ENCODE measurements around the gene RAD51B. TPM values are rescaled to one million over a fixed set of nuclear protein-coding genes. Genes with fewer than 3 reads are reported as not detected.

The RAD51B gene
- total RNA-seq, 1 donor from 2014 or later: 25.1 TPM

GRCh38 chr14:68730811-68731425, 911.3 kb downstream of the RAD51B start:
- no peaks in the 10 kb centered on the region for H3K36me3 Mint-ChIP-seq (ENCODE audit: low read depth)
- peak overlapping the region; percentile 34 for H3K27ac Mint-ChIP-seq
- H3K4me3 Mint-ChIP-seq (ENCODE audit: low read depth): no peak overlapping the region
- peaks cover 62% of the 10 kb centered on the region for H3K4me1 Mint-ChIP-seq (ENCODE audit: low read depth)
- intact Hi-C loops (cut with micrococcal nuclease): loop anchor here (5.0 kb wide), 1 partner anchor 499 kb away; no protein-coding TSS in a partner anchor
- DNase-seq (ENCODE audit: low spot score): no peak
- H3K9me3 Mint-ChIP-seq: no peaks in the 10 kb centered on the region
- H3K27me3 Mint-ChIP-seq (ENCODE audit: low read depth): no peaks in the 10 kb centered on the region

- H3K36me3 Mint-ChIP-seq (ENCODE audit: low read depth): no peaks in the 10 kb centered on the region
- peak overlapping the region; percentile 64 for H3K4me3 Mint-ChIP-seq (ENCODE audit: low read depth)
- intact Hi-C loops (cut with micrococcal nuclease): loop anchor here (5.0 kb wide), 1 partner anchor 501 kb away; no protein-coding TSS in a partner anchor
- peaks cover 60% of the 10 kb centered on the region for H3K4me1 Mint-ChIP-seq (ENCODE audit: low read depth)
- H3K27me3 Mint-ChIP-seq (ENCODE audit: low read depth): no peaks in the 10 kb centered on the region
- no peaks in the 10 kb centered on the region for H3K9me3 Mint-ChIP-seq
- H3K27ac Mint-ChIP-seq: peak overlapping the region; percentile 87
- no peak for DNase-seq (ENCODE audit: low spot score)
These were observed 913.7 kb downstream of the RAD51B start for GRCh38 chr14:68733086-68733914.

GRCh38 chr14:68734231-68734732, 914.7 kb downstream of the RAD51B start:
- intact Hi-C loops (cut with micrococcal nuclease): loop anchor here (1.0 to 5.0 kb wide), 5 partner anchors 19 to 502 kb away; no protein-coding TSS in a partner anchor
- peak overlapping the region; percentile 9 for H3K4me3 Mint-ChIP-seq (ENCODE audit: low read depth)
- no peaks in the 10 kb centered on the region for H3K27me3 Mint-ChIP-seq (ENCODE audit: low read depth)
- DNase-seq (ENCODE audit: low spot score): no peak
- no peaks in the 10 kb centered on the region for H3K9me3 Mint-ChIP-seq
- H3K27ac Mint-ChIP-seq: peak overlapping the region; percentile 63
- H3K36me3 Mint-ChIP-seq (ENCODE audit: low read depth): no peaks in the 10 kb centered on the region
- peaks cover 53% of the 10 kb centered on the region for H3K4me1 Mint-ChIP-seq (ENCODE audit: low read depth)

DNA sequence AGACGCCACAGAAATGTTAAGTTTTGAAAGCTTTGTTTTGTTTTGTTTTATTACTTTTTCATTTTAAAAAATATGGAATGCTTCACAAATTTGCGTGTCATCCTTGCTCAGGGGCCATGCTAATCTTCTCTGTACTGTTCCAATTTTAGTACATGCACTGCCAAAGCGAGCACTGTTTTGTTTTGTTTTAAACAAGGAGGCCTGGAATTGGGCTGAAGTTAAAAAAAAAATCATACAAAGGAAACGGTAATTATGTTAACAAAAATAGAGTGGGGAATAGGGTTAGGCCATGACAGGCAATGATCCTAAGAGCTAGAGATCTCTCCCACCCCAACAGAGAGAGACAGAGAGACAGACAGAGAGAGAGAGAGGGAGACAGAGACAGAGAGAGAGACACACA, 916.3 kb downstream of the RAD51B start:
- Mint-ChIP-seq H3K36me3 (ENCODE audit: low read depth) (peaks cover 4% of the 10 kb centered on the region), H3K27ac (peak overlapping the region; percentile 5), H3K4me1 (ENCODE audit: low read depth) (peaks cover 39% of the 10 kb centered on the region), H3K4me3 (ENCODE audit: low read depth) (no peak overlapping the region), H3K27me3 (ENCODE audit: low read depth) (no peaks in the 10 kb centered on the region), H3K9me3 (peaks cover 7% of the 10 kb centered on the region)
- no peak for DNase-seq (ENCODE audit: low spot score)
- intact Hi-C loops (cut with micrococcal nuclease): loop anchor here (2.0 kb wide), 1 partner anchor 267 kb away; no protein-coding TSS in a partner anchor

DNA sequence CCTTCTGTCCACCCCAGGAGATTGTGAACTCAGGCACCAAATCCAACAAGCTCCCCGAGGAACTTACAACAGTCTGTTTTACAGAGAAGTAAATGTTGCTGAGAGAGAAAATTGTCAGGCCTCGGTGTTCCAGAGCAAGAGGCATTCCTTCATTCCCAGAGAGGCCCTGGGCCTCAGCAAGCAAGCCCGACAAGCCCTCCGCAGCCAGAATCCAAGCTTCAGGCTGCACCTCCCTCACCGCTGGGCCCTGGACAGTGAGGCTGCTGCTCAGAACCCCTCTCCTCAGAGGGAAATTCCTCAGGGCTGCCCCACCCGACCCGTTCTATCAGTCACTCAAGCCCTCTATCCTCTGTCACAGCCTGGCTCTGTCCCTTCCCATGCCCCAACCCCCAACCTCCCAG, 916.9 kb downstream of the RAD51B start:
- Mint-ChIP-seq H3K27ac (no peak overlapping the region), H3K9me3 (peaks cover 13% of the 10 kb centered on the region), H3K4me3 (ENCODE audit: low read depth) (no peak overlapping the region), H3K4me1 (ENCODE audit: low read depth) (peaks cover 39% of the 10 kb centered on the region), H3K36me3 (ENCODE audit: low read depth) (peaks cover 8% of the 10 kb centered on the region), H3K27me3 (ENCODE audit: low read depth) (no peaks in the 10 kb centered on the region)
- intact Hi-C loops (cut with micrococcal nuclease): no loop called here
- DNase-seq (ENCODE audit: low spot score): no peak

- Mint-ChIP-seq H3K9me3 (peaks cover 13% of the 10 kb centered on the region), H3K27me3 (ENCODE audit: low read depth) (no peaks in the 10 kb centered on the region), H3K36me3 (ENCODE audit: low read depth) (peaks cover 8% of the 10 kb centered on the region), H3K27ac (no peak overlapping the region), H3K4me3 (ENCODE audit: low read depth) (no peak overlapping the region), H3K4me1 (ENCODE audit: low read depth) (peaks cover 36% of the 10 kb centered on the region)
- DNase-seq (ENCODE audit: low spot score): no peak
- intact Hi-C loops (cut with micrococcal nuclease): no loop called here
These were observed 917.5 kb downstream of the RAD51B start for GRCh38 chr14:68737086-68737485.

DNA sequence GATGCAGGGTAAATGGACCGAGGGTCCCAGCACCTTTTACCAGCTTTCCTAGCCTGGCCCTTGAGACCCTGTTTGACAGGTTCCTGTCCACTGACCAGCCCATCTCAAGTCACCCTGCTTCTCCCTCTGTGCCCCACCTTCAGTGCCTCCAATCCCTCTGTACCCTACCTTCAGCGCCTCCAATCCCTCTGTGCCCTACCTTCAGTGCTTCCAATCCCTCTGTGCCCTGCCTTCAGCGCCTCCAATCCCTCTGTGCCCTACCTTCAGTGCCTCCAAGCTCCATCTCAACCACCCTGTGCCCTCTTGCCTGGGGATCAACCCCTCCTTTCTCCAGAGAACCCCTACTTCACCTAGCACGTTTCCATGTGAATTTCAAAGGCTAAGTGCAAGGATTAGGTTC, 919.0 kb downstream of the RAD51B start:
- Mint-ChIP-seq H3K27ac (no peak overlapping the region), H3K27me3 (ENCODE audit: low read depth) (no peaks in the 10 kb centered on the region), H3K4me3 (ENCODE audit: low read depth) (no peak overlapping the region), H3K4me1 (ENCODE audit: low read depth) (peaks cover 22% of the 10 kb centered on the region), H3K9me3 (peaks cover 13% of the 10 kb centered on the region), H3K36me3 (ENCODE audit: low read depth) (peaks cover 8% of the 10 kb centered on the region)
- no peak for DNase-seq (ENCODE audit: low spot score)
- intact Hi-C loops (cut with micrococcal nuclease): no loop called here

GRCh38 chr14:68739701-68740100, 920.1 kb downstream of the RAD51B start:
- Mint-ChIP-seq H3K27ac (no peak overlapping the region), H3K36me3 (ENCODE audit: low read depth) (peaks cover 8% of the 10 kb centered on the region), H3K9me3 (peaks cover 13% of the 10 kb centered on the region), H3K27me3 (ENCODE audit: low read depth) (peaks cover 2% of the 10 kb centered on the region), H3K4me3 (ENCODE audit: low read depth) (no peak overlapping the region), H3K4me1 (ENCODE audit: low read depth) (peaks cover 12% of the 10 kb centered on the region)
- intact Hi-C loops (cut with micrococcal nuclease): no loop called here
- no peak for DNase-seq (ENCODE audit: low spot score)

- Mint-ChIP-seq H3K27me3 (ENCODE audit: low read depth) (peaks cover 6% of the 10 kb centered on the region), H3K36me3 (ENCODE audit: low read depth) (peaks cover 8% of the 10 kb centered on the region), H3K4me3 (ENCODE audit: low read depth) (no peak overlapping the region), H3K27ac (no peak overlapping the region), H3K4me1 (ENCODE audit: low read depth) (peaks cover 8% of the 10 kb centered on the region), H3K9me3 (peaks cover 13% of the 10 kb centered on the region)
- no peak for DNase-seq (ENCODE audit: low spot score)
- intact Hi-C loops (cut with micrococcal nuclease): no loop called here
These were observed 921.4 kb downstream of the RAD51B start for GRCh38 chr14:68740788-68741476.

GRCh38 chr14:68741477-68741791, 921.9 kb downstream of the RAD51B start:
- Mint-ChIP-seq H3K4me1 (ENCODE audit: low read depth) (peaks cover 4% of the 10 kb centered on the region), H3K9me3 (peaks cover 13% of the 10 kb centered on the region), H3K4me3 (ENCODE audit: low read depth) (no peak overlapping the region), H3K27me3 (ENCODE audit: low read depth) (peaks cover 6% of the 10 kb centered on the region), H3K27ac (no peak overlapping the region), H3K36me3 (ENCODE audit: low read depth) (peaks cover 8% of the 10 kb centered on the region)
- intact Hi-C loops (cut with micrococcal nuclease): no loop called here
- no peak for DNase-seq (ENCODE audit: low spot score)

GRCh38 chr14:68741839-68742470, 922.4 kb downstream of the RAD51B start:
- H3K4me3 Mint-ChIP-seq (ENCODE audit: low read depth): no peak overlapping the region
- peaks cover 8% of the 10 kb centered on the region for H3K36me3 Mint-ChIP-seq (ENCODE audit: low read depth)
- peaks cover 13% of the 10 kb centered on the region for H3K9me3 Mint-ChIP-seq
- DNase-seq (ENCODE audit: low spot score): no peak
- H3K4me1 Mint-ChIP-seq (ENCODE audit: low read depth): peaks cover 3% of the 10 kb centered on the region
- H3K27me3 Mint-ChIP-seq (ENCODE audit: low read depth): peaks cover 6% of the 10 kb centered on the region
- no peak overlapping the region for H3K27ac Mint-ChIP-seq
- intact Hi-C loops (cut with micrococcal nuclease): no loop called here

- H3K27me3 Mint-ChIP-seq (ENCODE audit: low read depth): peaks cover 10% of the 10 kb centered on the region
- peaks cover 8% of the 10 kb centered on the region for H3K36me3 Mint-ChIP-seq (ENCODE audit: low read depth)
- intact Hi-C loops (cut with micrococcal nuclease): no loop called here
- no peak for DNase-seq (ENCODE audit: low spot score)
- peaks cover 13% of the 10 kb centered on the region for H3K9me3 Mint-ChIP-seq
- H3K4me3 Mint-ChIP-seq (ENCODE audit: low read depth): no peak overlapping the region
- H3K27ac Mint-ChIP-seq: no peak overlapping the region
- peaks cover 3% of the 10 kb centered on the region for H3K4me1 Mint-ChIP-seq (ENCODE audit: low read depth)
These were observed 925.0 kb downstream of the RAD51B start for GRCh38 chr14:68744613-68745012.

All from activated T-helper 2 cell treated with anti-CD3 and anti-CD28 coated beads, Interferon-gamma antibody, Interleukin-2, Interleukin-4, amounts not matched to agents 10 μg/mL and 5 μg/mL and 100 μg/mL, durations not matched to agents 14 hours and 24 hours and 36 hours (primary cell).